Endothelial cell of umbilical vein (primary cell): ENCODE results near the gene C22orf39. TPM values are rescaled to one million over a fixed set of nuclear protein-coding genes. Genes with fewer than 3 reads are reported as not detected.

Source experiments
- BruUV-seq: library from RNA; stranded (reverse); fragments of 400-500 nt; replicated peaks from 2 replicates; lab custom pipeline; 2021; lab: Mats Ljungman, UMichigan
- CTCF ChIA-PET: fragments of 300-600, 350-600 bp; sonication (Branson Sonifier 250); formaldehyde crosslinking; loops from one replicate; lab custom pipeline; 2021; ENCODE audit warnings: antibody characterized with exemption, inconsistent platforms; lab: Charles Lee
- POLR2A ChIA-PET: fragments of 300-600, 350-600 bp; sonication (Branson Sonifier 250); formaldehyde crosslinking; loops from one replicate; lab custom pipeline; 2021; ENCODE audit warnings: antibody characterized with exemption, inconsistent platforms; lab: Charles Lee
- DNase-seq: peaks from one replicate; pipeline ENCODE4 v3.0.0-alpha.2; 2011; ENCODE audit warnings: low read depth, low spot score
- FAIRE-seq: peaks from 2 replicates; lab custom pipeline; 2011; peaks lifted over from hg19 to GRCh38; lab: Jason Lieb, UNC
- H2AFZ ChIP-seq: 2 replicates; pipeline ENCODE4 v1.6.0; 2012; ENCODE audit warnings: low read depth, low read length, control low read depth, inconsistent platforms
- H3K27ac ChIP-seq: 2 replicates; pipeline ENCODE4 v1.5.1; 2011; ENCODE audit warnings: low read depth, mild to moderate bottlenecking, control low read depth, low read length, moderate library complexity; ENCODE audit not compliant: insufficient read depth
- H3K27me3 ChIP-seq, 2 experiments: 2 replicates each; pipeline versions ENCODE4 v1.6.0 to v1.6.1; 2011; ENCODE audit warnings: low read length in 2 of 2, mixed read lengths in 1 of 2; ENCODE audit not compliant: control insufficient read depth in 2 of 2, insufficient read depth in 2 of 2
- H3K36me3 ChIP-seq, 2 experiments: 2 replicates in 1 of 2; 3 replicates in 1 of 2; pipeline ENCODE4 v1.5.1; 2011; ENCODE audit warnings: low read length in 2 of 2, mild to moderate bottlenecking in 1 of 2, moderate library complexity in 1 of 2; ENCODE audit not compliant: control insufficient read depth in 2 of 2, insufficient read depth in 2 of 2; ENCODE audit errors: extremely low read depth in 1 of 2
- H3K4me1 ChIP-seq: 3 replicates; pipeline ENCODE4 v1.5.1; 2011; ENCODE audit warnings: mild to moderate bottlenecking, low read length; ENCODE audit not compliant: control insufficient read depth, insufficient read depth; ENCODE audit errors: extremely low read depth
- H3K4me2 ChIP-seq: 2 replicates; pipeline ENCODE4 v1.6.1; 2011; ENCODE audit warnings: low read length, control low read depth, mixed read lengths; ENCODE audit not compliant: insufficient read depth
- H3K4me3 ChIP-seq, 3 experiments: fragments of 200-600 bp in 1 of 3; sonication (generic), shearing (Covaris generic) in 1 of 3; replicated peaks in 1 of 3; 2 replicates each; pipeline ENCODE4 v1.5.1; 2011 to 2016; ENCODE audit warnings: control low read depth in 3 of 3, low read length in 3 of 3, mild to moderate bottlenecking in 2 of 3, inconsistent platforms in 1 of 3, low read depth in 1 of 3, moderate library complexity in 1 of 3; ENCODE audit not compliant: insufficient read depth in 1 of 3
- H3K79me2 ChIP-seq: 2 replicates; pipeline ENCODE4 v1.6.0; 2012; ENCODE audit warnings: low read length, inconsistent platforms; ENCODE audit not compliant: control insufficient read depth, insufficient read depth
- H3K9ac ChIP-seq: replicated peaks from 2 replicates; pipeline ENCODE3; 2011; ENCODE audit warnings: low read length, control low read depth; ENCODE audit not compliant: insufficient read depth; ENCODE audit errors: extremely low read depth
- H3K9me1 ChIP-seq: replicated peaks from 3 replicates; pipeline ENCODE4 v1.6.0; 2011; ENCODE audit warnings: mild to moderate bottlenecking, low read length; ENCODE audit not compliant: control insufficient read depth, insufficient read depth; ENCODE audit errors: extremely low read depth
- H3K9me3 ChIP-seq: replicated peaks from 2 replicates; pipeline ENCODE4 v1.5.1; 2012; ENCODE audit warnings: low read length, inconsistent platforms; ENCODE audit not compliant: control insufficient read depth, insufficient read depth
- H4K20me1 ChIP-seq: replicated peaks from 2 replicates; pipeline ENCODE3; 2011; ENCODE audit warnings: mild to moderate bottlenecking, low read length; ENCODE audit not compliant: control insufficient read depth, insufficient read depth; ENCODE audit errors: extremely low read depth
- CTCF ChIP-seq, 2 donors: IDR thresholded peaks; 1 replicate in 1 of 2; 2 replicates in 1 of 2; pipeline ENCODE4 v1.5.1; 2011; ENCODE audit warnings: low read length in 2 of 2, mild to moderate bottlenecking in 2 of 2, moderate library complexity in 2 of 2, control low read depth in 1 of 2, inconsistent platforms in 1 of 2, low read depth in 1 of 2; ENCODE audit not compliant: insufficient read depth in 1 of 2; ENCODE audit errors: extremely low read depth in 1 of 2
- GATA2 ChIP-seq: IDR thresholded peaks from 2 replicates; pipeline ENCODE4 v1.7.0; 2011; ENCODE audit warnings: low read depth, mild to moderate bottlenecking, moderate library complexity, mixed read lengths, low read length; ENCODE audit not compliant: insufficient read length, insufficient read depth
- MAX ChIP-seq: IDR thresholded peaks from 2 replicates; pipeline ENCODE4 v1.6.1; 2011; ENCODE audit not compliant: insufficient read depth, insufficient read length
- MYC ChIP-seq: IDR thresholded peaks from one replicate; pipeline ENCODE4 v1.6.1; 2011; ENCODE audit warnings: mild to moderate bottlenecking, low read depth, low read length
- POLR2AphosphoS5 ChIP-seq: IDR thresholded peaks from 2 replicates; pipeline ENCODE4 v1.6.1; 2012; ENCODE audit warnings: low read depth, mild to moderate bottlenecking, control low read depth, low read length, moderate library complexity; ENCODE audit not compliant: insufficient read depth
- dilution Hi-C: fragments of 300-500 bp; cut with MboI; formaldehyde crosslinking; loops from one replicate; pipeline ENCODE4 v1.15.0; 2019; ENCODE audit warnings: low sequenced_read_pairs; ENCODE audit not compliant: extremely low pct_ligation_motif_present
- intact Hi-C: fragments of 100-400 bp; cut with micrococcal nuclease; formaldehyde crosslinking; loops from one replicate; pipeline ENCODE4 v1.10.0; 2022
- polyA plus RNA-seq, 4 experiments: library from polyadenylated mRNA; depleted of rRNA in 3 of 4; stranded (reverse) in 3 of 4; unstranded in 1 of 4; fragments of >200 nt; gene quantifications; 2 replicates each; pipeline versions ENCODE4 v1.2.1 to v1.2.3, GENCODE V29; 2011 to 2012; ENCODE audit warnings: missing spikeins in 1 of 4
- total RNA-seq: library from RNA; stranded (reverse); gene quantifications from 2 replicates; pipeline ENCODE4 v1.2.3, GENCODE V29; 2021

Gene C22orf39
- total and polyA plus RNA-seq, 2 donors (not counting 3 experiments of a cell fraction or from before 2014, with no cell fraction given): 26.1 to 28.0 TPM

GRCh38 chr22:19456541-19456940, 9.0 kb upstream of the C22orf39 start:
- Histone ChIP-seq H3K9ac (no peak overlapping the region), H3K9me3 (no peaks in the 10 kb centered on the region), H3K79me2 (no peaks in the 10 kb centered on the region), H3K27me3 (no peaks in the 10 kb centered on the region), H3K9me1 (no peaks in the 10 kb centered on the region), H2AFZ (no peak overlapping the region), H3K4me2 (no peak overlapping the region), H3K36me3 (peaks cover 16 to 49% of the 10 kb centered on the region in 2 experiments), H3K27ac (no peak overlapping the region), H3K4me1 (peaks cover 12% of the 10 kb centered on the region), H4K20me1 (no peaks in the 10 kb centered on the region), H3K4me3 (no peak overlapping the region)
- intact Hi-C loops: no loop called here
- no peak for FAIRE-seq
- ChIA-PET POLR2A (no interaction called here), CTCF (interaction anchor here (1.8 kb wide), 1 partner anchor 173 kb away, joined by 9 read pairs; no protein-coding TSS in a partner anchor)
- dilution Hi-C loops: no loop called here
- BruUV-seq: no TSS peak
- TF ChIP-seq CTCF (IDR thresholded peaks at IDR 0.05; ENCODE audit: extremely low read depth in 1 of 2, insufficient read depth in 1 of 2, low read depth in 1 of 2, low read length in 2 of 2) (no peak), MAX (no peak), MYC (no peak), POLR2AphosphoS5 (no peak), GATA2 (no peak)
- no peak for DNase-seq
